Astrocyte (in vitro differentiated cells and primary cell): Measurements from ENCODE around the gene RPL26.

Experiments
- EZH2 ChIP-seq: IDR thresholded peaks from 2 replicates; pipeline ENCODE4 v1.6.1; 2012; ENCODE audit warnings: mild to moderate bottlenecking, low read length, inconsistent platforms; ENCODE audit not compliant: insufficient read depth
- TF ChIP-seq, protein P1 (sequence below): IDR thresholded peaks from 2 replicates; pipeline ENCODE4 v1.5.1; 2011; ENCODE audit warnings: low read depth, mild to moderate bottlenecking, inconsistent platforms, low read length, moderate library complexity; ENCODE audit not compliant: insufficient read depth

DNA sequence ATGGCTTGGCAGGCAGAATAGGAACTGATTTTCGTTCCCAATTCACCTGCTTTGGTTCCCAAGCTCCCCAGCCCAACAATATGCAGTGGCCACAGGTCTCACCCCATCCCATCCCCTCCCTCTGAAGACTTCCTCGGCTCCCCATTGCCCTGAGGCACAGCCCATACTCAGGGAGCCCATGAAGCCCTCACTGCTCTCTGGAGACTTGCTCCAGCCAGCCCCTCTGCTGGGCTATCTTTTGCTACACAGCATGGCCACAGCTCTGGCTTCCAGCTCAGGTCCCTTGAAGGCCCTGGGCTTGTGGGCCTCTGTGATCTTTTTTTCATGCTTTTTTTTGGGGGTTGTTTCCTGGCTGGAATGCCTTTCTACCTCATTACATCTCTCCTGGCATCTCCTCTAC, 23.2 kb upstream of the RPL26 start:
- TF ChIP-seq, protein P1, sequence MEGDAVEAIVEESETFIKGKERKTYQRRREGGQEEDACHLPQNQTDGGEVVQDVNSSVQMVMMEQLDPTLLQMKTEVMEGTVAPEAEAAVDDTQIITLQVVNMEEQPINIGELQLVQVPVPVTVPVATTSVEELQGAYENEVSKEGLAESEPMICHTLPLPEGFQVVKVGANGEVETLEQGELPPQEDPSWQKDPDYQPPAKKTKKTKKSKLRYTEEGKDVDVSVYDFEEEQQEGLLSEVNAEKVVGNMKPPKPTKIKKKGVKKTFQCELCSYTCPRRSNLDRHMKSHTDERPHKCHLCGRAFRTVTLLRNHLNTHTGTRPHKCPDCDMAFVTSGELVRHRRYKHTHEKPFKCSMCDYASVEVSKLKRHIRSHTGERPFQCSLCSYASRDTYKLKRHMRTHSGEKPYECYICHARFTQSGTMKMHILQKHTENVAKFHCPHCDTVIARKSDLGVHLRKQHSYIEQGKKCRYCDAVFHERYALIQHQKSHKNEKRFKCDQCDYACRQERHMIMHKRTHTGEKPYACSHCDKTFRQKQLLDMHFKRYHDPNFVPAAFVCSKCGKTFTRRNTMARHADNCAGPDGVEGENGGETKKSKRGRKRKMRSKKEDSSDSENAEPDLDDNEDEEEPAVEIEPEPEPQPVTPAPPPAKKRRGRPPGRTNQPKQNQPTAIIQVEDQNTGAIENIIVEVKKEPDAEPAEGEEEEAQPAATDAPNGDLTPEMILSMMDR = no peak
- TF ChIP-seq EZH2 = no peak
